Stimulated activated CD4-positive, alpha-beta T cell treated with anti-CD3 and anti-CD28 coated beads, Interleukin-15, amount 100 ng/mL, for 24 hours (primary cell): ENCODE results near the gene ADGRD2.

Experiments used
- DNase-seq: peaks from one replicate; pipeline ENCODE4 v3.0.0-alpha.2; 2020

The ADGRD2 gene

DNA sequence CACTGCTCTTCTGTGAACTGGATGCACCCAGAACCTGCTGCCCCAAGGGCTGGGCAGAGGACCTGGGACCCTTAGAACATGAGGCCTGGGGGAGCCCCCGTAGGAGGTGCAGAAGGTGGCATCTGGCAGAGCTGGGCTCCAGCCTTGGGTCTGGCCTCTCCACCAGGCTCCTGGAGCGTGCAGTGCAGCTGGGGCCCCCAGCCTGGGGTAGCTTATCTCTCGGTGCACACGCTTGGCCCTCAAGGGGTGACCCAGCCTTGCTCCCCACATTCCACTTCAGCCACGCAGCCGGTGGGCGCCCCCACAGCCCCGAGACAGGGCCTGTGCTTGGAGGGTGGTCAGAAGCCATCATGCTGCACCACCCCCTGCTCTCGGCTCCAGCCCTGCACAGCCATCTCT is 62.6 kb downstream of the ADGRD2 start:
- DNase-seq: no peak

DNA sequence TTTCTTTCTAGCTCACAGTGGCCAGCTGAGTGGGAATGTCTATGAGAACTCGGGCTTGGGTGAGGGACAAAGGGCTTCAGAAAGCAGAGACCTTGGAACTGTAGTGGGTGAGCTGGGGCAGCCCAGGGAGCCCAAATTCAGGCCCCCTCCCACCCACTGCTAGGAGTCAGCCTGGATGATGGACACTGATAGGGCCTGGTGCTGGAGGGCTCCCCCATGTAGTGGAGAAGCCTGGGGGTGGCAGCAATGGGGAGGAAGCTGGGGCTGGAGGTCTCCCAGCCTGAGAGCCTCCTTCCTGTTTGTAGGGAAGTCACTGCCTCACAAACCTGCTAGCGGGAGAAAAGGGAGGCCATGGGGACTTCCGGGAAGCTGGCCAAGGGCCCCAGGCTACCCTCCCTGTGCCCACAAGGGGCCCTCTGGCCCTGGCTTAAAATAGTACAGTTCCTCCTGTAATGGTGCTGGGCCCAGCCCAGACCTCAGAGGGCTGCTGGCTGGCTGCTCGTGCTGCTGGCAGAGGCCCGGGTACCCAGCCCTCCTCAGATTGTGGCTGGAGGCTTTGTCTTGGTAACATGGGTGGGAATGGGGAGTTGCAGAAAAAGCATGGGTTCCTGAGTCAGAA is 63.2 kb downstream of the ADGRD2 start:
- no peak for DNase-seq

GRCh38 chr9:124514125-124514524 is 63.9 kb downstream of the ADGRD2 start:
- no peak for DNase-seq

DNA sequence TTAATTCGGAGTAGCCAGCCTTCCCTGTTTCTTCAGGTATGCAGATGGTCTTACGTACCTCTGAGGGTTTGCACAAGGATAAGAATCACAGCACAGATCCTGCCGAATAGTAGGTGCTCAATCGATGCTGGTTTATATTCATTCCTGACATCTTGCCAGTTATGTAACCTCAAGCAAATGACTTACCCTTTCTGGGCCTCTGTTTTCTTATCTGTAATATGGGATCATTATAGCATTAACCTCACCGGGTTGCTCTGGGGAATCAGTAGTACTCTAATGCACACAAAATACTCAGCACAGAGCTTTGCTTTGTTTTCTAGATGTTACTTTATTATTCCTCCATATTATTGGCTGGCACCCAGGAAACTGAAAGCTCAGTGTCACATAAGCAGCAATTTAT is 64.6 kb downstream of the ADGRD2 start:
- no peak for DNase-seq

DNA sequence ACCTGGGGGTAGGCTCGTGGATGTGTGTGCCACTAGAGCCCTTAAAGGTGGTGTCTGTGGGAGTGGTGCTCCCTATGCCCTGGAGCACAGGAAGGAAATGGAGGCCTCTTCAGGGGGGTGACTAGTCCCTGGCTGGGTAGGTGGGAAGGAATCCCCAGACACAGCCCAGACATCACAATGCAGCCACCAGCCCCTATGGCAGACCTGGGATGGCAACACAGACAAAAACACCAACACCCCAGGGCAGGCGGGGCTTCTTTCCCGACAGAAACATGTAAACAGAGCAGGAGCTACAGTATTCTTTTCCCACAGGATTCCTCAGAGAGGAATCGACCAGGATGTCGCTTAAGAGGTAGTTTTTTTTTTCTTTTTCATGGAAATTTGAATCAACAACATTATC is 67.3 kb downstream of the ADGRD2 start:
- no peak for DNase-seq

DNA sequence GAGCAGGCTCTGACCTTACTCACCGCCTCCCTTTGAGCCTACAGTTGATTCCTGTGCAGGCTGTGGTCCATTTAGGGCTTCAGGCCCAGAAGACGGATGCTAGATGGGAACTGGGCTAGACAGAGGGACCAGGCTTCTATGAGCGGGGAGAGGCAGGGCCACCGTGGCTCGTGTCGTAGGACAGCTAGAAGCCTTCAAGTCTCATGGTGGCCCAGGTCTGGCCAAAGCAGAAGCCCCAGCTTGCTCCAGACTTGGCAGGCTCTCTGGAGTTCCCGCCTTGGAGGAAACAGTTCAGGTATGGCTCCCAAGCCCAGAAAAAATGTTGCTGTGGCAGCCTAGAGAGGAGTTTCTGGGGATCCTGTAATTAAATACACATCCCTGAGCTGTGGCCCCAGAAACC is 67.9 kb downstream of the ADGRD2 start:
- no peak for DNase-seq

DNA sequence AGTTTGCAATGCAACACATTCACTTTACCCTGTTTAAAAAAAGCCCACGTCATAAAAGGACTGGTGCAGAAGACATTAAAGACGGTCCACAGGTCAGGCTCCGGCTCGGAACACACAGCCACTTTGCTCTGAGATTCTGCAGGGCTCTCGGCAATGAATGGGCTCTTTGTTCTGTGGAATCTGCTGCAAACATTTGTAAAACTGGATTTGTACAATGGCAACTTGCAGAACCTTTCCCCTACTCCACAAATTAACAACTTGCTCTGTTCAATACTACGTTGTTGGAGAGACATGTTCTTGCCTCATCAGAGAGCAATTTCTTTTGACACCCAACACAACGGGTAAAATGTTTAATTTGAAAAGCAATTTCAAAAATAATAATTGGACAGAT is 70.0 kb downstream of the ADGRD2 start:
- DNase-seq: no peak

GRCh38 chr9:124521142-124521541 is 70.9 kb downstream of the ADGRD2 start:
- DNase-seq: no peak

DNA sequence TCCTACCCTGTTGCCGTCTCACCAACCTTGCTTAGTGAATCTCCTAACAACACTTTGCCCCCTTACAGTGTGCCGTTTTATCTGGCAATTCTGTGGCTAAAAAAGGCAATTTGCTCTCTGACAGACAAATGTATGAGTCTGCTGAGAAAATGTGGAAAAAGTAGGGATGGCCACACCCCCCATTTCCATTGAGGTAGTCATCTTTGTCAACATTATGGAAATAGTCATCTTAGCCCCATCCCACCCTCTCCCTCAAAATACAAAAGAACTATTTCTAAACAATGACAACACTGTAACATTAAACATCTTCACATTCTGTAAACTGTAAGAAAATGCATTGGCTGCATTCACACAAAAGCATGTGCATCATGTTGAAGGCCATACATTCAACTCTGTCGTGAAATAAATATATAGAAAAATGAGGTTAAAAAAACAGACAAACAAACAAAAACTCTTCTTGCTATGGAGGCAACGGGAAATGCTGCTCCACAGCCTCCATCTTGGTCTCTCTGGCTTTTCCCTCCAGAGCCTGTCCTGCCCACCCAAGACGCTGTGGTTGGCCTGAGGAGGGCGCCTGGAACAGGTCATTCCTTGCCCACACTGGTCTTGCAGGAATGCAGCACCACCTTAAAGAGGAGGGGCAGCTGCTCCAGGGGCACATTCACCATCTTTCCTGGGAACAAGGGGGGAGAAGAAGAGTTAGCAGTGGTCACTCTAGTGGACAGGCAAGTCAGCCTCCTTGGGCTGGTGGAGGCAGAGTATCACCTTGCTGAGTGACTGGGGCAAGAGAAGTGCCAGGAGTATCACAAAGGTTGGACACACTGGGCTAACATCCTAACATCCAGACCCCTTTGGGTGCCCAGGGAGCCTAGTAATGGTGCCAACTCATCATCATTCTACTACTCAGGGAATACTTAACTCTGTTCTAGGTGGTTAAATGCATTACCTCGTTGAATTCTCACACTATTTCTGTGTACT is 72.2 kb downstream of the ADGRD2 start:
- no peak for DNase-seq

- no peak for DNase-seq
Observed at GRCh38 chr9:124526174-124526573, 75.9 kb downstream of the ADGRD2 start.

DNA sequence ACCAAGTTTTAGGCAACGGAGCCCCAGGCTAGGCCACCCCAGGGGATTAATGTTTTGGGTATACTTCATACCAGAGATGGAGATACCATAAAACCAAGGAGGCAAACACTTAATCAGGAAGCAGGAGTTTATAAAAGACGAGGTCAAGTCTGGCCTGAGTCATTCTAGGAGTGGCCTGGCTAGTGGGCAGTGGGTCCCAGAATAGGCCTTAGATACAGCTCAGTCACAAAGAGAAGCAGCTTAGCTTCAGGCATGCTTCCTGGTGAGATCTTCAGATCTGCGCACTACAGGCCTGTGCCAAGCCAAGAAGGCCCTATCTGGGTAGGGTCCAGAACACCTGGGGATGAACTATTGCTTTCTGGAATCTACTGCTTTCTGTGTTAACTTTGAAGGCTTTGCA is 77.5 kb downstream of the ADGRD2 start:
- DNase-seq: no peak
